ENCODE results near the gene ZNF384.

Gene ZNF384

DNA sequence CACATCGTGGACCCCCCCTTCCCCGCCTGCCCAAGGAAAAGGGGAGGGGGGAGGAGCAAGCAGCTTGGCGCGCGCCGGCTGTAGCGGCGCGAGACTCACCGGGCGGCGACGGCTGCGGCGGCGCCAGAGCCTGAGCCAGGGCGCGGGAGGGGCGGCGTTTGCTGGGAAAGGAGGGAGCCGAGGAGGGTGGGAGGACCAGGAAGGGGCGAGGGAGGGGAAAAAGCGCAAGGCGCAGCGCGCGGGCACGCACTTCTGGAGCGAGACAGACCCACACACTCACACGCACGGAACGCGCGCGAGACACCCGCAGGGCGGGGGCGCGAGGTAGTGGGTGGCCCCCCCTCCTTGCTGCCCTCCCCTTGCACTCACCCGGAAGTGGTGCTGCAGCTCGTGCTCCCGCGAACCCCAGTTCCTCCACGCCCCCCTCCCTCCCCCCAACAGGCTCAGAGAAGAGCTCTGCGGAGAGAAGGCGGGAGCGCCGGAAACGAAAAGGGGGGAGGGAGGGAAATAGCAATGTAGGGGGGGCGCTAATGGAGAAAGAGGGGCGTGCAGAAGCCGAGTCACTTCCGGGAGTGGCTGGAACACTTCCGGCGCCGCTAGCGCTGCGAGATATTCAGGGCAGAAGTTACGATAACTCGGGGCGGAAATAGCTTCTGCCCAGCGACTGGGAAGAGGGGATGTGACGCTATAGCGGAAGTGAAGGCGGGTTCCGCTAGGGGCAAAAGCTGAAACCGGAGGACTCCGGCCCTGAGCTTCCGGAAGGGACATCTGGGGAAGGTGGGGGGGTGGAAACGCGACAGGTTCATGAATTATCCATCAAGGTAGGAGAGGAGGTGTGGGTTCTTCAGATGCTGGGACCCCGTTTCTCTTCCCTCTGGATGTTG lies at the start of gene ZNF384:
Gene ZNF384, minus strand, starts transcription at position 377 of the 884 bp plus-strand sequence. CDS start 9,855 bp downstream, outside the sequence.
- DNase-seq (ENCODE audit: extremely low read depth, low read depth) = peak; percentile 99
- TF ChIP-seq, protein P1, sequence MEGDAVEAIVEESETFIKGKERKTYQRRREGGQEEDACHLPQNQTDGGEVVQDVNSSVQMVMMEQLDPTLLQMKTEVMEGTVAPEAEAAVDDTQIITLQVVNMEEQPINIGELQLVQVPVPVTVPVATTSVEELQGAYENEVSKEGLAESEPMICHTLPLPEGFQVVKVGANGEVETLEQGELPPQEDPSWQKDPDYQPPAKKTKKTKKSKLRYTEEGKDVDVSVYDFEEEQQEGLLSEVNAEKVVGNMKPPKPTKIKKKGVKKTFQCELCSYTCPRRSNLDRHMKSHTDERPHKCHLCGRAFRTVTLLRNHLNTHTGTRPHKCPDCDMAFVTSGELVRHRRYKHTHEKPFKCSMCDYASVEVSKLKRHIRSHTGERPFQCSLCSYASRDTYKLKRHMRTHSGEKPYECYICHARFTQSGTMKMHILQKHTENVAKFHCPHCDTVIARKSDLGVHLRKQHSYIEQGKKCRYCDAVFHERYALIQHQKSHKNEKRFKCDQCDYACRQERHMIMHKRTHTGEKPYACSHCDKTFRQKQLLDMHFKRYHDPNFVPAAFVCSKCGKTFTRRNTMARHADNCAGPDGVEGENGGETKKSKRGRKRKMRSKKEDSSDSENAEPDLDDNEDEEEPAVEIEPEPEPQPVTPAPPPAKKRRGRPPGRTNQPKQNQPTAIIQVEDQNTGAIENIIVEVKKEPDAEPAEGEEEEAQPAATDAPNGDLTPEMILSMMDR (IDR thresholded peaks at IDR 0.05; ENCODE audit: low read depth, low read length) = peak; percentile 7

DNA sequence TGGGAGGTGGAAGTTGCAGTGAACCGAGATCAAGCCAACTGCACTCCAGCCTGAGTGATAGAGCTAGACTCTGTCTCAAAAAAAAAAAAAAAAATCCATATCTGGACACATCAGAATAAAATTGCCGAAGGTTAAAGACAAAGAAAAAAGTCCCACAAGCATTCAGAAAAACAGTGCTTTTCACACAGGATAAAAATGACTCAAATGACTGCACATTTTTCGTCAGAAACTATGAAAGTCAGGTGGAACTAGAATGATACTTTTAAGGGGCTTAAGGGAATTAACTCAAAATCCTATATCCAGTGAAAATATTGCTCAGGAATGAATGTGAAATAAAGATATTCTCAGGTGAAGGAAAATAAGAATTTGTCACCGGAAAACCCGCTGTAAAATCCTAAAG lies 47.6 kb upstream of the ZNF384 start:
- TF ChIP-seq, protein P1 (IDR thresholded peaks at IDR 0.05; ENCODE audit: low read depth, low read length) = no peak

DNA sequence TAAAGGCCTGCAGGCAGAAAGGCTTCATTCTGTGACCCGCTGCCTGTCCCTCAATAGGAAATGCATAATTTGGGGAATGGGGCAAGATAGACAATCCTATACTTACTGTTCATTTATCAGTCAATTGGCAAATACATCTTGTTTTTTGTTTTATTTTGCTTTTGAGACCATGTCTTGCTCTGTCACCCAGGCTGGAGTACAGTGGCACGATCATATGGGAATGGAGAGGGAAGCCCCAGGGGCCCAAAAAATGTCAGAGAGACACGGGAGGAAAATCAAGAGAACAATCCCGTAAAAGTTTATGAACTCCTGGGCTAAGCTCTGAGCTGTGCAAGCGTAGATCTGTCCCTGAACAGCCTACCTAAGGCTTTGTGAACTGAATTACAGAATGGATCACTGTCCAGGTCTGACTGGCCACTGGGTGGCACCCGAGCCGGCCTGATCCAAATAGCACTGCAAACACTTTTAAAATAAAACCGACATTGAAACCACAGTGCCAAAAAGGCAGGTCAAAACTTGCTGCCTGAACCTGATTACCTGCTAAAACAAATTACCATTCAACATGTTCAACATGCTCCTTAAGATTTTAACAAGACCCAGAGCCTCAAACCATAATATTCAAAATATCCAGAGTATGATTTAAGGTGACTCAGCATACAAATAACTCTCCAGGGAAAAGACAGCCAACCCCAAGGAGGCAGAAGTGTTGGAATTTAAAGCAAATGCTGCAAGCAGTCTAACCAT lies 46.4 kb upstream of the ZNF384 start:
- no peak for DNase-seq (ENCODE audit: extremely low read depth, low read depth)
- TF ChIP-seq, protein P1 (IDR thresholded peaks at IDR 0.05; ENCODE audit: low read depth, low read length) = peak; percentile 77

More for the DNA sequence above, 47.6 kb upstream of the ZNF384 start:
- DNase-seq (ENCODE audit: extremely low read depth, low read depth) = no peak

DNA sequence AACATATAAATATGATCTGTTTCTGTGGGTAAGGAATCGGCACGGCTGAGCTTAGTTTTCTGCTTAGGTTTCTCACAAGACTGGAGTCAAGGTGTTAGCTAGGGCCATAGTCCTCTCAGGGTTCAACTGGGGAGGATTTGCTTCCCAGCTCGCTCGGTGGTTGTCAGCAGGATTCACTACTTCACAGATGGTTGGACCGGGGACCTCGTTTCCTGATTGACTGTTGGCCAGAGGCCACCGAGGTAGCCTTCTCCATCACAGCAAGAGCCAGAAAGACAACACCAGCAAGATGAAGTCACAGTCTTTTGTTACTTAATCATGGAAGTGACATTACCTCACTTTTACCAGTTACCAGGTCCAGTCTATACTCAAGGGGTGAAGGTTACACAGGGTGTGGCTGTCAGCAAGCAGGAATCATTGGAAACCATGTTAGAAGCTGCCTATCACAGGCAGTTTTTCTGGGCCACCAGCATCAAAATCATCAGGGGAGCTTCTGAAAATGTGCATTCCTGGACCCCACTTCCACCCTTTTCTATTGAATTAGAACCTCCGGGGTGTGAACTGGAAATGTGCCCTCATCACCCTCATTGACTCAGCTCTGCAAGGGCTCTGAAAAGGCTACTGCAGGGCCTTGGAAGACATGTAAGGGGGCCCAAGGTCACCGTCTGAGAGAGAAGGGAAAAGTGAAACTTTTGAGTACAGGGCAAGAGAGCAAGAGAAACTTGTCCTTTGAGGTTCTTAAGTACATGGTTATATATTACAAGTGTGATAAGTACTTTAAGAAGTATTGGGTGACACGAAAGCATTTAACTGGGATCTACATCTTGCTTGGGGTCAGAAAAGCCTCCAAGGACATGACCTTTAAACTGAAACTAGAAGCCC lies 45.6 kb upstream of the ZNF384 start:
- TF ChIP-seq, protein P1 (IDR thresholded peaks at IDR 0.05; ENCODE audit: low read depth, low read length) = no peak
- DNase-seq (ENCODE audit: extremely low read depth, low read depth) = no peak

DNA sequence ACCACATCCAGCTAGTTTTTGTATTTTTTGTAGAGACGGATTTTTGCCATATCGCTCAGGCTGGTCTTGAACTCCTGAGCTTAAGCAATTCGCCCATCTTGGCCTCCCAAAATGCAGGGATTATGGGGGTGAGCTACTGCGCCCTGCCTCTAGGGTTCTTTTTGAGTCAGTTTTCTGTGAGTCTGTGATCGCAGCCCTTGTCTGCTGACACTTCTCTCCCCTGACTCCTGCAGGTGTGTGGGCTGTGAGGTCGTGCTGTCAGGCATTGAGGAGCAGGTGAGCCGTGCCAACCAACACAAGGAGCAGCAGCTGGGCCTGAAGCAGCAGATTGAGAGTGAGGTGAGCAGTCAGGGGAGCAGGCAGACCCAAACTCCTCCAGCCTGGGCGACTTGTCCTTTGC lies 41.0 kb upstream of the ZNF384 start:
- DNase-seq (ENCODE audit: extremely low read depth, low read depth) = no peak
- TF ChIP-seq, protein P1 (IDR thresholded peaks at IDR 0.05; ENCODE audit: low read depth, low read length) = no peak

DNA sequence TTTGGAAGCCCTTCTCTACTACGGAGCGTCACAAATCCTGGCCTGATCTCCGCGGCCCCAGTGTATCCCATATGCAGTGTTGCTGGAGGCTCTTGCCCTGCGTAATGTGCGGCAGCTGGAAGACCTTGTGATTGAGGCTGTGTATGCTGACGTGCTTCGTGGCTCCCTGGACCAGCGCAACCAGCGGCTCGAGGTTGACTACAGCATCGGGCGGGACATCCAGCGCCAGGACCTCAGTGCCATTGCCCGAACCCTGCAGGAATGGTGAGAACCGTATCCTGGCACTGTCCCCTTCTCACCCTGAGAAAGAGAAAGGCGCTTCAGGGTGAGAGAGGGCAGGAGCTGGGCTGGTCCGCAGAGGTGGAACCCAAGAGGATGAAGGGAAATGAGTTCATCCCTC lies 40.0 kb upstream of the ZNF384 start:
- TF ChIP-seq, protein P1 (IDR thresholded peaks at IDR 0.05; ENCODE audit: low read depth, low read length) = no peak
- no peak for DNase-seq (ENCODE audit: extremely low read depth, low read depth)

Data from AG09319 (cell line).